PC-3 (cell line): ENCODE data around the gene CA4. TPM values are rescaled to one million over a fixed set of nuclear protein-coding genes. Genes with fewer than 3 reads are reported as not detected.

Source experiments
- ATAC-seq: fragments of 200-7000 bp; cut with Tn5 transposase; 2 replicates; pipeline ENCODE4 v1.9.1; 2020; ENCODE audit warnings: mild to moderate bottlenecking, moderate library complexity
- BruUV-seq: library from RNA; stranded (reverse); fragments of 400-500 nt; replicated peaks from 2 replicates; lab custom pipeline; 2021; lab: Mats Ljungman, UMichigan
- CTCF ChIA-PET: fragments of 300-600 bp; sonication (Branson Sonifier 250); formaldehyde crosslinking; loops from one replicate; lab custom pipeline; 2022; ENCODE audit warnings: antibody characterized with exemption; lab: Charles Lee
- POLR2A ChIA-PET: fragments of 300-600 bp; sonication (Branson Sonifier 250); formaldehyde crosslinking; loops from one replicate; lab custom pipeline; 2022; ENCODE audit warnings: antibody characterized with exemption; ENCODE audit not compliant: unreplicated experiment; lab: Charles Lee
- DNase-seq: peaks from one replicate; pipeline ENCODE4 v3.0.0-alpha.2; 2015
- H2AFZ ChIP-seq: fragments of 300-600 bp; sonication (generic); 2 replicates; pipeline ENCODE4 v1.6.0; 2016; ENCODE audit warnings: antibody characterized with exemption, low read length
- H3F3A ChIP-seq: fragments of 300-600 bp; sonication (generic); one replicate; pipeline ENCODE4 v1.6.0; 2017; ENCODE audit warnings: antibody characterized with exemption, low read length, control low read depth, mild to moderate bottlenecking; ENCODE audit not compliant: unreplicated experiment
- H3K27ac ChIP-seq: fragments of 300-600 bp; sonication (generic); 2 replicates; pipeline ENCODE4 v1.5.1; 2016; ENCODE audit warnings: mild to moderate bottlenecking, low read length
- H3K27me3 ChIP-seq: fragments of 300-600 bp; sonication (generic); 2 replicates; pipeline ENCODE4 v1.6.1; 2016; ENCODE audit warnings: low read length, mixed read lengths
- H3K36me3 ChIP-seq: fragments of 300-600 bp; sonication (generic); 2 replicates; pipeline ENCODE4 v1.6.1; 2016; ENCODE audit warnings: low read depth, mixed run types, low read length, mixed read lengths
- H3K4me1 ChIP-seq: fragments of 300-600 bp; sonication (generic); 2 replicates; pipeline ENCODE4 v1.5.1; 2016; ENCODE audit warnings: low read length; ENCODE audit not compliant: insufficient read depth
- H3K4me2 ChIP-seq: fragments of 300-600 bp; sonication (generic); 2 replicates; pipeline ENCODE4 v1.6.0; 2016; ENCODE audit warnings: low read length
- H3K4me3 ChIP-seq: fragments of 300-600 bp; sonication (generic); 2 replicates; pipeline ENCODE4 v1.5.1; 2016; ENCODE audit warnings: mild to moderate bottlenecking, low read length, mixed read lengths
- H3K79me2 ChIP-seq: fragments of 300-600 bp; sonication (generic); 2 replicates; pipeline ENCODE4 v1.6.1; 2017; ENCODE audit warnings: low read length, mixed read lengths
- H3K9ac ChIP-seq: fragments of 300-600 bp; sonication (generic); 2 replicates; pipeline ENCODE4 v1.6.0; 2016; ENCODE audit warnings: mild to moderate bottlenecking, low read length
- H3K9me2 ChIP-seq: fragments of 300-600 bp; sonication (generic); replicated peaks from 2 replicates; pipeline ENCODE4 v1.6.1; 2016; ENCODE audit warnings: mixed run types, low read length, mixed read lengths
- H3K9me3 ChIP-seq: fragments of 300-600 bp; sonication (generic); 2 replicates; pipeline ENCODE4 v1.6.1; 2016; ENCODE audit warnings: low read length, mixed read lengths
- H4K20me1 ChIP-seq: fragments of 300-600 bp; sonication (generic); 2 replicates; pipeline ENCODE4 v1.6.1; 2016; ENCODE audit warnings: low read length, mixed read lengths
- CTCF ChIP-seq: fragments of 300-600 bp; sonication (generic); conservative IDR thresholded peaks from 2 replicates; pipeline ENCODE4 v1.5.1; 2017; ENCODE audit warnings: antibody characterized with exemption, low read depth, mild to moderate bottlenecking, low read length
- EZH2 ChIP-seq: fragments of 300-600 bp; sonication (generic); IDR thresholded peaks from one replicate; pipeline ENCODE4 v1.6.1; 2017; ENCODE audit warnings: antibody characterized with exemption, mild to moderate bottlenecking, low read length; ENCODE audit not compliant: unreplicated experiment
- EZH2phosphoT487 ChIP-seq: fragments of 300-600 bp; sonication (generic); IDR thresholded peaks from 2 replicates; pipeline ENCODE4 v1.6.1; 2018; ENCODE audit warnings: mild to moderate bottlenecking, antibody characterized with exemption, low read length, borderline replicate concordance
- intact Hi-C: fragments of 100-400 bp; cut with micrococcal nuclease; formaldehyde crosslinking; loops from 2 replicates; pipeline ENCODE4 v1.9.0; 2023
- total RNA-seq: library from RNA; depleted of rRNA; stranded (reverse); fragments of >200 nt; gene quantifications from 2 replicates; pipeline ENCODE4 v1.2.3, GENCODE V29; 2014

The CA4 gene
- total RNA-seq, 1 experiment from 2014 or later = not detected

- no peaks in the 10 kb centered on the region for H3K9me3 ChIP-seq
- CTCF ChIA-PET = no interaction called here
- H3F3A ChIP-seq = no peaks in the 10 kb centered on the region
- ATAC-seq (peak; percentile 35), DNase-seq (no peak)
- intact Hi-C loops = loop anchor here (1.0 to 2.0 kb wide), 2 partner anchors 9 to 56 kb away; partner anchors contain the start of gene HEATR6
- TF ChIP-seq EZH2 (no peak), EZH2phosphoT487 (no peak), CTCF (no peak)
- H3K4me1 ChIP-seq = peaks cover 9% of the 10 kb centered on the region
- no TSS peak for BruUV-seq
- peaks cover 13% of the 10 kb centered on the region for H3K79me2 ChIP-seq
- H3K4me3 ChIP-seq = peak overlapping the region; percentile 77
- peak overlapping the region; percentile 1 for H3K27ac ChIP-seq
- H3K4me2 ChIP-seq = peak overlapping the region; percentile 83
- H3K36me3 ChIP-seq = no peaks in the 10 kb centered on the region
- H2AFZ ChIP-seq = peak overlapping the region; percentile 79
- H3K27me3 ChIP-seq = no peaks in the 10 kb centered on the region
- POLR2A ChIA-PET = no interaction called here
- no peaks in the 10 kb centered on the region for H3K9me2 ChIP-seq
- H3K9ac ChIP-seq = peak overlapping the region; percentile 63
- no peaks in the 10 kb centered on the region for H4K20me1 ChIP-seq
Observed at GRCh38 chr17:60134396-60135150, 15.2 kb upstream of the CA4 start.

GRCh38 chr17:60135151-60135950 is 14.4 kb upstream of the CA4 start:
- TF ChIP-seq EZH2phosphoT487 (no peak), EZH2 (no peak), CTCF (no peak)
- DNase-seq = peak; percentile 97
- intact Hi-C loops = loop anchor here (1.0 to 2.0 kb wide), 2 partner anchors 8 to 57 kb away; partner anchors contain the start of gene HEATR6
- ChIA-PET POLR2A (no interaction called here), CTCF (no interaction called here)
- Histone ChIP-seq H3K4me2 (peak overlapping the region; percentile 83), H3K9me3 (no peaks in the 10 kb centered on the region), H3K27me3 (peaks cover 3% of the 10 kb centered on the region; the same call in 1 of the 2 replicates), H3K9me2 (no peaks in the 10 kb centered on the region), H3K27ac (peak overlapping the region; percentile 1), H3K9ac (peak overlapping the region; percentile 63), H3F3A (no peaks in the 10 kb centered on the region), H2AFZ (peak overlapping the region; percentile 79), H3K36me3 (no peaks in the 10 kb centered on the region), H3K79me2 (peaks cover 13% of the 10 kb centered on the region), H3K4me1 (peaks cover 9% of the 10 kb centered on the region), H3K4me3 (peak overlapping the region; percentile 77), H4K20me1 (no peaks in the 10 kb centered on the region)
- BruUV-seq = TSS peak; percentile 66
- peak; percentile 97 for ATAC-seq
